Measurements from ENCODE around the gene EFNB2.

- TF ChIP-seq, protein P1, sequence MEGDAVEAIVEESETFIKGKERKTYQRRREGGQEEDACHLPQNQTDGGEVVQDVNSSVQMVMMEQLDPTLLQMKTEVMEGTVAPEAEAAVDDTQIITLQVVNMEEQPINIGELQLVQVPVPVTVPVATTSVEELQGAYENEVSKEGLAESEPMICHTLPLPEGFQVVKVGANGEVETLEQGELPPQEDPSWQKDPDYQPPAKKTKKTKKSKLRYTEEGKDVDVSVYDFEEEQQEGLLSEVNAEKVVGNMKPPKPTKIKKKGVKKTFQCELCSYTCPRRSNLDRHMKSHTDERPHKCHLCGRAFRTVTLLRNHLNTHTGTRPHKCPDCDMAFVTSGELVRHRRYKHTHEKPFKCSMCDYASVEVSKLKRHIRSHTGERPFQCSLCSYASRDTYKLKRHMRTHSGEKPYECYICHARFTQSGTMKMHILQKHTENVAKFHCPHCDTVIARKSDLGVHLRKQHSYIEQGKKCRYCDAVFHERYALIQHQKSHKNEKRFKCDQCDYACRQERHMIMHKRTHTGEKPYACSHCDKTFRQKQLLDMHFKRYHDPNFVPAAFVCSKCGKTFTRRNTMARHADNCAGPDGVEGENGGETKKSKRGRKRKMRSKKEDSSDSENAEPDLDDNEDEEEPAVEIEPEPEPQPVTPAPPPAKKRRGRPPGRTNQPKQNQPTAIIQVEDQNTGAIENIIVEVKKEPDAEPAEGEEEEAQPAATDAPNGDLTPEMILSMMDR (IDR thresholded peaks at IDR 0.05) = no peak
- TF ChIP-seq POLR2A (IDR thresholded peaks at IDR 0.05) = no peak
Observed at GRCh38 chr13:106498158-106498557, 37.3 kb downstream of the EFNB2 start.
